HepG2 (cell line): ENCODE results near the gene HSD17B2. TPM values are rescaled to one million over a fixed set of nuclear protein-coding genes. Genes with fewer than 3 reads are reported as not detected.

Experiments used
- ATF3 ChIP-seq: sonication (generic); formaldehyde crosslinking; IDR thresholded peaks from 2 replicates; pipeline ENCODE4 v1.4.0; 2020; ENCODE audit warnings: missing genetic modification reagents
- DR1 ChIP-seq: sonication (generic); formaldehyde crosslinking; IDR thresholded peaks from 2 replicates; pipeline ENCODE4 v1.8.0; 2021; ENCODE audit warnings: mild to moderate bottlenecking, missing genetic modification reagents, inconsistent platforms
- EZH2 ChIP-seq: conservative IDR thresholded peaks from 2 replicates; pipeline ENCODE4 v1.6.1; 2012; ENCODE audit warnings: mild to moderate bottlenecking, low read depth, low read length, moderate library complexity
- HBP1 ChIP-seq: IDR thresholded peaks from 2 replicates; pipeline ENCODE4 v1.6.1; 2016; ENCODE audit warnings: low read depth, control low read depth
- MAX ChIP-seq: IDR thresholded peaks from 2 replicates; pipeline ENCODE4 v1.6.1; 2012; ENCODE audit warnings: inconsistent platforms
- SIX1 ChIP-seq: sonication (generic); formaldehyde crosslinking; IDR thresholded peaks from 2 replicates; pipeline ENCODE4 v1.4.0; 2020; ENCODE audit warnings: missing genetic modification reagents, borderline replicate concordance
- SPEN ChIP-seq: sonication (generic); formaldehyde crosslinking; IDR thresholded peaks from 2 replicates; pipeline ENCODE4 v1.5.1; 2020; ENCODE audit warnings: low read depth, mild to moderate bottlenecking, missing genetic modification reagents
- TEF ChIP-seq: sonication (generic); formaldehyde crosslinking; IDR thresholded peaks from 2 replicates; pipeline ENCODE4 v1.5.0; 2020; ENCODE audit warnings: missing genetic modification reagents
- ZBTB37 ChIP-seq: sonication (generic); formaldehyde crosslinking; IDR thresholded peaks from 2 replicates; pipeline ENCODE4 v1.4.0; 2020; ENCODE audit warnings: mild to moderate bottlenecking, missing genetic modification reagents
- ZNF264 ChIP-seq: sonication (generic); formaldehyde crosslinking; IDR thresholded peaks from 2 replicates; pipeline ENCODE4 v1.4.0; 2020; ENCODE audit warnings: missing genetic modification reagents
- ZNF580 ChIP-seq: IDR thresholded peaks from 2 replicates; pipeline ENCODE4 v1.6.1; 2016; ENCODE audit warnings: low read depth, borderline replicate concordance
- ZNF616 ChIP-seq: sonication (generic); formaldehyde crosslinking; IDR thresholded peaks from 2 replicates; pipeline ENCODE4 v1.5.0; 2020; ENCODE audit warnings: low read depth, mild to moderate bottlenecking, missing genetic modification reagents
- ZNF790 ChIP-seq: sonication (generic); formaldehyde crosslinking; IDR thresholded peaks from 2 replicates; pipeline ENCODE4 v1.8.0; 2022; ENCODE audit warnings: missing genetic modification reagents, mild to moderate bottlenecking, borderline replicate concordance
- polyA plus RNA-seq, 8 experiments: library from polyadenylated mRNA; depleted of rRNA in 3 of 8; stranded (reverse) in 7 of 8; unstranded in 1 of 8; fragments of >200 nt; fragmentation: Illumina TruSeq in 4 of 8; extraction: Trizol in 4 of 8; gene quantifications; 2 replicates each; pipeline versions ENCODE4 v1.2.1 to v1.2.3, GENCODE V29; 2011 to 2016; ENCODE audit warnings: low read depth in 4 of 8, missing spikeins in 1 of 8, mixed read lengths in 1 of 8; ENCODE audit not compliant: insufficient read depth in 1 of 8
- total RNA-seq, 5 experiments: library from RNA; depleted of rRNA; stranded (reverse); fragments of >200 nt; fragmentation: Illumina TruSeq; extraction: Trizol; gene quantifications; 2 replicates each; pipeline ENCODE4 v1.2.3, GENCODE V29; 2016; ENCODE audit warnings: low read depth in 1 of 5
- TF ChIP-seq, protein P1 (sequence below): sonication (generic); formaldehyde crosslinking; IDR thresholded peaks from 2 replicates; pipeline ENCODE4 v1.5.1; 2020; ENCODE audit warnings: mild to moderate bottlenecking, missing genetic modification reagents, borderline replicate concordance
- TF ChIP-seq, protein P2 (sequence below): sonication (generic); formaldehyde crosslinking; IDR thresholded peaks from 2 replicates; pipeline ENCODE4 v1.4.0; 2020; ENCODE audit warnings: mild to moderate bottlenecking, low read depth, missing genetic modification reagents

Gene HSD17B2
- total and polyA plus RNA-seq, 2 of the 13 experiments (the other 11 are each of a cell fraction or from before 2014, with no cell fraction given): 26.3 to 69.3 TPM

GRCh38 chr16:82082543-82083244 lies 47.6 kb downstream of the HSD17B2 start (continued):
- peak; percentile 95 for TF ChIP-seq HBP1
- TF ChIP-seq ATF3 (CRISPR knock-in tag): peak; percentile 99
- TF ChIP-seq MAX: no peak
- TF ChIP-seq ZBTB37 (CRISPR knock-in tag): peak; percentile 64; the same call in 1 of the 2 replicates
- TF ChIP-seq, protein P1, sequence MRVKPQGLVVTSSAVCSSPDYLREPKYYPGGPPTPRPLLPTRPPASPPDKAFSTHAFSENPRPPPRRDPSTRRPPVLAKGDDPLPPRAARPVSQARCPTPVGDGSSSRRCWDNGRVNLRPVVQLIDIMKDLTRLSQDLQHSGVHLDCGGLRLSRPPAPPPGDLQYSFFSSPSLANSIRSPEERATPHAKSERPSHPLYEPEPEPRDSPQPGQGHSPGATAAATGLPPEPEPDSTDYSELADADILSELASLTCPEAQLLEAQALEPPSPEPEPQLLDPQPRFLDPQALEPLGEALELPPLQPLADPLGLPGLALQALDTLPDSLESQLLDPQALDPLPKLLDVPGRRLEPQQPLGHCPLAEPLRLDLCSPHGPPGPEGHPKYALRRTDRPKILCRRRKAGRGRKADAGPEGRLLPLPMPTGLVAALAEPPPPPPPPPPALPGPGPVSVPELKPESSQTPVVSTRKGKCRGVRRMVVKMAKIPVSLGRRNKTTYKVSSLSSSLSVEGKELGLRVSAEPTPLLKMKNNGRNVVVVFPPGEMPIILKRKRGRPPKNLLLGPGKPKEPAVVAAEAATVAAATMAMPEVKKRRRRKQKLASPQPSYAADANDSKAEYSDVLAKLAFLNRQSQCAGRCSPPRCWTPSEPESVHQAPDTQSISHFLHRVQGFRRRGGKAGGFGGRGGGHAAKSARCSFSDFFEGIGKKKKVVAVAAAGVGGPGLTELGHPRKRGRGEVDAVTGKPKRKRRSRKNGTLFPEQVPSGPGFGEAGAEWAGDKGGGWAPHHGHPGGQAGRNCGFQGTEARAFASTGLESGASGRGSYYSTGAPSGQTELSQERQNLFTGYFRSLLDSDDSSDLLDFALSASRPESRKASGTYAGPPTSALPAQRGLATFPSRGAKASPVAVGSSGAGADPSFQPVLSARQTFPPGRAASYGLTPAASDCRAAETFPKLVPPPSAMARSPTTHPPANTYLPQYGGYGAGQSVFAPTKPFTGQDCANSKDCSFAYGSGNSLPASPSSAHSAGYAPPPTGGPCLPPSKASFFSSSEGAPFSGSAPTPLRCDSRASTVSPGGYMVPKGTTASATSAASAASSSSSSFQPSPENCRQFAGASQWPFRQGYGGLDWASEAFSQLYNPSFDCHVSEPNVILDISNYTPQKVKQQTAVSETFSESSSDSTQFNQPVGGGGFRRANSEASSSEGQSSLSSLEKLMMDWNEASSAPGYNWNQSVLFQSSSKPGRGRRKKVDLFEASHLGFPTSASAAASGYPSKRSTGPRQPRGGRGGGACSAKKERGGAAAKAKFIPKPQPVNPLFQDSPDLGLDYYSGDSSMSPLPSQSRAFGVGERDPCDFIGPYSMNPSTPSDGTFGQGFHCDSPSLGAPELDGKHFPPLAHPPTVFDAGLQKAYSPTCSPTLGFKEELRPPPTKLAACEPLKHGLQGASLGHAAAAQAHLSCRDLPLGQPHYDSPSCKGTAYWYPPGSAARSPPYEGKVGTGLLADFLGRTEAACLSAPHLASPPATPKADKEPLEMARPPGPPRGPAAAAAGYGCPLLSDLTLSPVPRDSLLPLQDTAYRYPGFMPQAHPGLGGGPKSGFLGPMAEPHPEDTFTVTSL (CRISPR knock-in tag): peak; percentile 95; the same call in 1 of the 2 replicates
- TF ChIP-seq SIX1 (CRISPR knock-in tag): peak; percentile 68; the same call in 1 of the 2 replicates
- peak; percentile 79; the same call in 1 of the 2 replicates for TF ChIP-seq SPEN
- TF ChIP-seq ZNF616: no peak
- no peak for TF ChIP-seq EZH2
- TF ChIP-seq DR1 (CRISPR knock-in tag): no peak
- no peak for TF ChIP-seq ZNF790 (CRISPR knock-in tag)
- TF ChIP-seq, protein P2, sequence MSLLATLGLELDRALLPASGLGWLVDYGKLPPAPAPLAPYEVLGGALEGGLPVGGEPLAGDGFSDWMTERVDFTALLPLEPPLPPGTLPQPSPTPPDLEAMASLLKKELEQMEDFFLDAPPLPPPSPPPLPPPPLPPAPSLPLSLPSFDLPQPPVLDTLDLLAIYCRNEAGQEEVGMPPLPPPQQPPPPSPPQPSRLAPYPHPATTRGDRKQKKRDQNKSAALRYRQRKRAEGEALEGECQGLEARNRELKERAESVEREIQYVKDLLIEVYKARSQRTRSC (CRISPR knock-in tag): no peak
- peak; percentile 92 for TF ChIP-seq ZNF580 (CRISPR knock-in tag)
- no peak for TF ChIP-seq TEF (CRISPR knock-in tag)
- peak; percentile 61; the same call in 1 of the 2 replicates for TF ChIP-seq ZNF264
